DOHH2 (cell line): ENCODE results near the gene PRDX4.

Experiments used
- H3F3A ChIP-seq: fragments of 200-600 bp; sonication (generic), shearing (Covaris generic); 2 replicates; pipeline ENCODE4 v1.6.0; 2016; ENCODE audit warnings: antibody characterized with exemption, mild to moderate bottlenecking; ENCODE audit not compliant: control insufficient read depth, insufficient read depth
- H3K27ac ChIP-seq: fragments of 200-600 bp; sonication (generic); 2 replicates; pipeline ENCODE4 v1.5.1; 2014; ENCODE audit warnings: low read depth, mild to moderate bottlenecking, low read length, moderate library complexity
- H3K27me3 ChIP-seq: fragments of 200-600 bp; sonication (generic); 2 replicates; pipeline ENCODE4 v1.6.1; 2014; ENCODE audit warnings: mild to moderate bottlenecking, low read length, mixed read lengths; ENCODE audit not compliant: control insufficient read depth
- H3K36me3 ChIP-seq: fragments of 200-600 bp; sonication (generic); 2 replicates; pipeline ENCODE4 v1.6.1; 2014; ENCODE audit warnings: mild to moderate bottlenecking, low read length, moderate library complexity, mixed read lengths; ENCODE audit not compliant: control insufficient read depth
- H3K4me1 ChIP-seq: fragments of 200-600 bp; sonication (generic); 2 replicates; pipeline ENCODE4 v1.6.1; 2014; ENCODE audit warnings: mild to moderate bottlenecking, low read length, mixed read lengths; ENCODE audit not compliant: control insufficient read depth
- H3K4me2 ChIP-seq: fragments of 200-600 bp; sonication (generic); 2 replicates; pipeline ENCODE4 v1.6.0; 2014; ENCODE audit warnings: mild to moderate bottlenecking, low read length, moderate library complexity
- H3K4me3 ChIP-seq: fragments of 200-600 bp; sonication (generic); 2 replicates; pipeline ENCODE4 v1.5.1; 2014; ENCODE audit warnings: mild to moderate bottlenecking, low read length, mixed read lengths
- H3K79me2 ChIP-seq: fragments of 200-600 bp; sonication (generic); 2 replicates; pipeline ENCODE4 v1.6.1; 2014; ENCODE audit warnings: mild to moderate bottlenecking, low read length, mixed read lengths; ENCODE audit not compliant: control insufficient read depth
- H3K9me2 ChIP-seq: fragments of 200-600 bp; sonication (generic); replicated peaks from 2 replicates; pipeline ENCODE4 v1.6.1; 2014; ENCODE audit warnings: mild to moderate bottlenecking, low read length, mixed read lengths; ENCODE audit not compliant: control insufficient read depth
- H3K9me3 ChIP-seq: fragments of 200-600 bp; sonication (generic); 2 replicates; pipeline ENCODE4 v1.6.1; 2014; ENCODE audit warnings: antibody characterized with exemption, low read length, mixed read lengths; ENCODE audit not compliant: control insufficient read depth, insufficient read depth
- H4K20me1 ChIP-seq: fragments of 200-600 bp; sonication (generic); 2 replicates; pipeline ENCODE4 v1.6.0; 2014; ENCODE audit warnings: low read depth, mild to moderate bottlenecking, antibody characterized with exemption, low read length, moderate library complexity; ENCODE audit not compliant: control insufficient read depth, insufficient read depth
- CTCF ChIP-seq: fragments of 200-600 bp; sonication (generic); IDR thresholded peaks from one replicate; pipeline ENCODE4 v1.5.1; 2014; ENCODE audit warnings: antibody characterized with exemption, mild to moderate bottlenecking, low read depth, low read length; ENCODE audit not compliant: poor library complexity, severe bottlenecking
- EZH2phosphoT487 ChIP-seq: fragments of 200-600 bp; sonication (generic); IDR thresholded peaks from 2 replicates; pipeline ENCODE4 v1.6.1; 2017; ENCODE audit warnings: borderline replicate concordance, mild to moderate bottlenecking, antibody characterized with exemption, low read length, moderate library complexity, mixed read lengths

PRDX4 gene

GRCh38 chrX:23727206-23727605 is 59.9 kb downstream of the PRDX4 start:
- Histone ChIP-seq H3F3A (no peaks in the 10 kb centered on the region), H4K20me1 (no peaks in the 10 kb centered on the region), H3K36me3 (peaks cover 4% of the 10 kb centered on the region; the same call in 1 of the 2 replicates), H3K27me3 (no peaks in the 10 kb centered on the region), H3K27ac (no peak overlapping the region), H3K4me1 (no peaks in the 10 kb centered on the region), H3K9me2 (no peaks in the 10 kb centered on the region), H3K9me3 (no peaks in the 10 kb centered on the region), H3K79me2 (no peaks in the 10 kb centered on the region), H3K4me2 (no peak overlapping the region), H3K4me3 (no peak overlapping the region)
- TF ChIP-seq CTCF (no peak), EZH2phosphoT487 (no peak)

GRCh38 chrX:23729214-23729613 is 61.9 kb downstream of the PRDX4 start:
- TF ChIP-seq EZH2phosphoT487 (no peak), CTCF (no peak)
- peaks cover 3% of the 10 kb centered on the region; the same call in 1 of the 2 replicates for H3K4me1 ChIP-seq
- H3K9me3 ChIP-seq, result no peaks in the 10 kb centered on the region
- no peak overlapping the region for H3K27ac ChIP-seq
- H4K20me1 ChIP-seq, result no peaks in the 10 kb centered on the region
- H3F3A ChIP-seq, result no peaks in the 10 kb centered on the region
- no peaks in the 10 kb centered on the region for H3K79me2 ChIP-seq
- peaks cover 7% of the 10 kb centered on the region; the same call in 1 of the 2 replicates for H3K36me3 ChIP-seq
- no peak overlapping the region for H3K4me2 ChIP-seq
- H3K4me3 ChIP-seq, result no peak overlapping the region
- no peaks in the 10 kb centered on the region for H3K9me2 ChIP-seq
- no peaks in the 10 kb centered on the region for H3K27me3 ChIP-seq

DNA sequence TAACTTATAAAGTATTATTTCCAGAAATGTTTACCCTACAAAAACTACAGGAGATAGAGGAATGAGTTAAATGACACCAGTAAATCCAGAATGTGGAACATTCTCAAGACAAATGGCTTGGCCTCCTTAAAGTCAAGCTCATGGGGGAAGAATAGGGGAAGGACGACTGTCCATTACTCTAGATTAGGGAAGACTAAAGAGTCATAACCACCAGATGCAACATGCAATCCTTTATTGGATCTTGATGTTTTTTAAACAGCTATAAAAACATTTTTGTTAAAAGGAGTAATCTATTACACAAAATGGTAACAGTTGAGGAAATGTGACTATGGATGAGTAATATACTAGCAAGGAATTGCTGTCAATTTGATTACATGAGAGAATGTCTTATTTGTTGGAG is 64.7 kb downstream of the PRDX4 start:
- TF ChIP-seq EZH2phosphoT487 (no peak), CTCF (no peak)

More for the DNA sequence above, 64.7 kb downstream of the PRDX4 start:
- no peaks in the 10 kb centered on the region for H3K9me2 ChIP-seq
- peaks cover 7% of the 10 kb centered on the region; the same call in 1 of the 2 replicates for H3K36me3 ChIP-seq
- H3K79me2 ChIP-seq, result peaks cover 10% of the 10 kb centered on the region
- H3K9me3 ChIP-seq, result no peaks in the 10 kb centered on the region
- H3K4me3 ChIP-seq, result no peak overlapping the region
- no peaks in the 10 kb centered on the region for H3F3A ChIP-seq
- H3K27me3 ChIP-seq, result no peaks in the 10 kb centered on the region
- H4K20me1 ChIP-seq, result no peaks in the 10 kb centered on the region
- peaks cover 3% of the 10 kb centered on the region; the same call in 1 of the 2 replicates for H3K4me1 ChIP-seq
- no peak overlapping the region for H3K4me2 ChIP-seq
- no peak overlapping the region for H3K27ac ChIP-seq
